HG03095 (cell line): ENCODE measurements around the gene ACSS1.

ENCODE experiments used
- ATAC-seq: cut with Tn5 transposase; IDR thresholded peaks from one replicate; pipeline ENCODE4 v1.9.1; 2021; ENCODE audit warnings: moderate library complexity; ENCODE audit not compliant: unreplicated experiment

Gene ACSS1

GRCh38 chr20:25032478-25033264 is 25.3 kb downstream of the ACSS1 start:
- ATAC-seq, result no peak

- no peak for ATAC-seq
Measured at GRCh38 chr20:25032065-25032477, 25.9 kb downstream of the ACSS1 start.

DNA sequence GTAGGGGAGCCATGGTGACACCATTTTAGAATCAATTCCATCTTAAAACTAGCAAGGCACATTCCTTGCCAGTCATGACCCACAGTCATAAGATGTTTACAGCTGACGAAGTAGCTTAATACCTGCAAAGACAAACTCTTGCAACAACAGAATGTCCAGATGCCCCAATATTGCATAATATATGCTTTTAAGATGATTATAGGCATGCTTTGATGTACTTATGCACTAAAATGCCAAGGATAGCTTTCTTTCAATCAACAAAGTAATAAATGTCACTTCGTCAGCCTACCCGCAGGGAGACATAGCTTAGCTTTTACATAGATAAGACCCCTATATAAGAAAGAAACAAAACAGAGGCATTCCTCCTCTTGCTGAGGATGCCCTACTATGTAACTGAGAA is 26.7 kb downstream of the ACSS1 start:
- no peak for ATAC-seq

GRCh38 chr20:25030649-25031207 is 27.2 kb downstream of the ACSS1 start:
- no peak for ATAC-seq

DNA sequence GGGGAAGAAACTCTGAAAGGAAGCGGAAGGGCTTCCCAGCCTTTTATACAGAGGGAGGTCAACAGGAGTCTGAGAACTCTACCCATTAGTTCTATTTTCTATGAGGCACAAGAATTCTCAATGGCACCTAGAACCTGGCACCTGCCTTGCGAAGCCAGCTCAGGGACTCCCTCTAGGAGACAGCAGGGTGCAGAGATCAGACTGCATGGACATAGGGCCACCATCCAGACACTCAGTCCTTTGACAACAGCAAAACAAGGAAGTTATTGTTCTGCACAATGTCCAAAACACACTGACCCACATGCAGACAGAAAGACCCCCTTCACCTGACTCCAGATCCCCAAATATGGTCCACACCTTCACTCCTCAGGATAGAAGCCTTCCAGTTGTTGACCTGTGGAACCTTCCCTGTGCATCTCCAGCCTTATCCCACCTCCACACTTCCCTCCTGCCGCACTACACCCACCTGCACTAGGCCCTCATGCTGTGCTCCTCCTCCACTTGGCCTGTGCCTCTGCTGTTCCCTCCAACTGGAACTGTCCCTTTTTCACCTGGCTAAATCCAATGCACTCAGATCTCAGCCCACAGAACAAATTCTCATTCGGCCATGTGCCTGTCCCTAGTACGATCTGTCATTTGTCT is 27.8 kb downstream of the ACSS1 start:
- no peak for ATAC-seq

DNA sequence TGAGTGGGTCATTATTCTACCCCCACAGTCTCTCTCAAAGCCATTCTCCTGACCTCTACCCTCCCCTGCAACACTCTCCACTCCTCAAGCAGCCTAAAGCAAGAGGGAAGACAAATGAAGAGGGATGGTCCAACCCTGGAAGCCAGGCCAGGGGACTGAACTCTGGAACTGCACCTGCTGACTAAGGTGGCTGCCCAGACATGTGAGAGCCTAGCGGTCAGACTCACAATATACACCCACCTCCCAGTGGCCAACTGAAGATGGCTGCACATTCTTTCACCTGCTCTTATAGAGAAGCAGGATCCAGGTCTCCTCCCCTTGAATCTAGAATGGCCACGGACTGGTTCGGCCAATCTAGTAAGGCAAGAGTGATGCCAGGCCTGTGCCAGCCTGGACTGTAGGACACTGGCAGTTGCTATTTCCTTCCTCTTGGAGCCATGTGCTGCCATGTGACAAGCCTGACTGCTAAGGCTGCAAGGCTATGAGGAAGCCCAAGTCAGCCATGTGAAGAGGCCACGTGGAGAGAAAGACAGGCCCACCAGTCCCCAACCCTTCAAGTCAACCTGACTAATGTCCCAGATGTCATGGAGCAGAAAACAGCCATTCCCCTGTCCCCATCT is 31.8 kb downstream of the ACSS1 start:
- no peak for ATAC-seq

- ATAC-seq, result no peak
Measured at GRCh38 chr20:25025091-25025861, 32.7 kb downstream of the ACSS1 start.

GRCh38 chr20:25024171-25024570 is 33.8 kb downstream of the ACSS1 start:
- ATAC-seq, result no peak

DNA sequence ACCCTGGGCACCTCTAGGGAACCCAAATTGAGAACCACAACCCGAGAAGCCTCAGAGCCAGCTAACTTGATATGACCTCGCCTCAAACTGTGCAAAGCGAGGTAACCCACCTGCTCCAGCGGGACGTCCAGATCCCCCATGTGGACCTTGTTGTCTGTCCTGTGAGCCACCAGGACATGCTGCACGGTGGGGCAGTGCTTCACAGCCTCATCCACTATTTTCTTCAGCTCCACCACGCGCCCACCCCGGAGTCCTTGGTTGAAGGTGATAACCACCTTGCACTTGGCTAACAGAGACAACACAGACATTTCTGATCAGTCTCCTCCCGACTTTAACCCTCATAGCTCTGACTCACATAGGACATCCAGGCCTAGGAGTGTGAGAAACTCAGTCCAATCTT is 34.6 kb downstream of the ACSS1 start:
- no peak for ATAC-seq

GRCh38 chr20:25022680-25023079 is 35.3 kb downstream of the ACSS1 start:
- ATAC-seq, result no peak

DNA sequence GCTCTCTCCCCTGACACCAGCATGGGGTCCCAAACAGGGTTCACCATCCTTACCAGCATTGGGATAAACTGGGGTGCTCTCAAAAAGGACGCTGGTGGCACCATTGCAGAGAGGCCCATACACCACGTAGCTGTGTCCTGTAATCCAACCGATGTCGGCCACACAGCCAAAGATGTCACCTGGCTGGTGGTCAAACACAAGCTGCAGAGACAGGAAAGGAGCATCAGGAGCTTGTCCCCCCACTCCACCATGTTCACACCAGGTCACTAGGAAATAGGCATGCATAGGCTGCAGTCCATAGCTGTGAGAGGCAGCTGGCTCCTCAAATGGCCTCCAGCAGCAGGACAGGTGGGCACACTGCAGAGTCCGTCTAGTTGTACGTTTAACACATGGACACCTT is 36.6 kb downstream of the ACSS1 start:
- ATAC-seq, result no peak

- no peak for ATAC-seq
Measured at GRCh38 chr20:25020901-25021301, 37.0 kb downstream of the ACSS1 start.

DNA sequence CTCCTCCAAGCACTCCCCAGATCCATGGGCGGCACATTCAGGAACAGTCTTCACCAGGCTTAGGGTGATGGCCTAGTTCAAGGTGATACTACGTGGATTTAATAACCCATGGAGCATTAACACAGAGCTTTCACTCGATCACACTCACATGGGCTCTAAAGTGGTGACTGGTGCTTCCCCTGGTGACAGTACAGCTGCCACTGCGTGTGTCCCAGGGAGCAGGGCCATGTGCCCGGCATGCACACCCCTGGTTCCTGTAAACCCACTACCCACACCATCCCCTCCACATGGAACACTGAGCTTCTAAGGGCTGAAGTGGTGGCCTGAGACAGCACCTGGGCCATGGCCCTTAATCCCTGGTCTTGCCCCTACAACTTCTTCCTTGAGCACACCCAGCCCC is 37.6 kb downstream of the ACSS1 start:
- ATAC-seq, result no peak

GRCh38 chr20:25019381-25020155 is 38.4 kb downstream of the ACSS1 start:
- no peak for ATAC-seq

DNA sequence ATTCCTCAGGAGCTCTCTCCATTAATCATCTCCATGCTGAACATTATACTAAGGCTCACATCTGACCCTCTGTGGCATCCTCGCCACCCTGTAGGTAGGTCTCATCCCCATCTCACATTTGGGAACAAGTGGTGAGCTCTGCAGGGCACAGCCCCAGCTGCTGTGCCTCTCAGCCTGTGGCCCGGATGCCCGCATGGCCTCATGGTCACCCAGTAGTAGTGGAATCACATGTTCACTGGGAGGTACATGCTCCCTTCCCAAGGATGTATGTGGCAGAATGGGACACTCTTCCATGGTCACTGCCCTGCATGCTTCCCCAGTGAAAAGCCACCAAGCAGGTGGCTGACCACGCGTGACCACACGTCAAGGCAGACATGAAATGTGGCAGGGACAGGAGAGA is 39.1 kb downstream of the ACSS1 start:
- no peak for ATAC-seq

- ATAC-seq, result no peak
Measured at GRCh38 chr20:25018425-25018824, 39.5 kb downstream of the ACSS1 start.

DNA sequence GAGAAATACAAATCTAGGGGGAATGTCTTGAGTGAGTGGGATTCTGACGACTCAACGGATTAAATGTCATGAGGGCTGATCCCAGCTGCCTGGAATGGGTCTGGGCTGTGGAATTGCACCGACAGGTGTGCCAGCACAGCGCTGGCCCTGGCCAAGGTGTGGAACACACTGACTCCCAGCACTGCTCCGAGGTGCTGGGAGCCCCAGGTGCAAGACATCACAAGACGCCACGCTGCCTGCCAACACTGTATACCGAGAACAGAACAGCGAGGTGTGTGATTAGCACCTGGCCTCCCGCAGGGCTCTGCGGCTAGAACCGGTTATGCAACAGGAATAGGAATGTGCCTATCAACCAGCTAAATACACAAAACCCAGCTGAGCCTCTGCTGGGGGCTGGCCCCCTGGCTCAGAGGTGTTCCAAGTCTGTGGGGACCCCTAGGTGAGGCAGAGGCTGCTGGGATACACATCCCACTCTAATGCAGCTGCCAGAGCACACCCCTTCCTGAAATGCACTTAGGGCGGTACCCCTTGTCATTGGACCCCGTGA is 40.6 kb downstream of the ACSS1 start:
- ATAC-seq, result no peak

GRCh38 chr20:25016471-25016870 is 41.5 kb downstream of the ACSS1 start:
- no peak for ATAC-seq

- ATAC-seq, result no peak
Measured at GRCh38 chr20:25015986-25016385, 42.0 kb downstream of the ACSS1 start.

- no peak for ATAC-seq
Measured at GRCh38 chr20:25014816-25015215, 43.1 kb downstream of the ACSS1 start.
